Measurements from ENCODE around the gene LTB4R.
"Not testable (repeated sequence)": the region's sequence is repeated elsewhere in the genome, so short reads cannot be mapped to it uniquely, and the experiment has no call there.

Gene LTB4R

GRCh38 chr14:24323341-24323740 is 12.0 kb downstream of the LTB4R start:
- no peak for DNase-seq (ENCODE audit: low read depth)

DNA sequence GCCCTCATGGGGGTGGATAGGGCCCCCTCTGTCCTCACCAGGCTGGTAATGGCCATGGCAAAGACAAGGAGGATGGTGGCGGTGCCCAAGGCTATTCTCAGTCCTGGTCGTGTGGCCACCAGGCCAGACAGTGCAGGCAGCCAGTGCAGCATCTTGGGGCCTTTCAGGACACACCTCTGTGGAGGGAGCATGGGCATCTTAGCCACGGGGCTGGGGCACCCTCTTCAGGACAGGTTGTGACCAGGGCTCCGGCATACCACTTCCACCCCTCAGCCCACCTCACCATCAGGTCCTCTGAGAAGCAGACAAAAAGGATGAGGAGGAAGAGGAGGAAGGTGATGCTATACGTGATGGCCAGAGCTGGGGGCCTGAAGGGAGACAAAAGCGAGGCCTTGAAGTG is 12.7 kb downstream of the LTB4R start:
- no peak for DNase-seq (ENCODE audit: low read depth)

- no peak for DNase-seq (ENCODE audit: low read depth)
These were observed 13.8 kb downstream of the LTB4R start for GRCh38 chr14:24325041-24325530.

DNA sequence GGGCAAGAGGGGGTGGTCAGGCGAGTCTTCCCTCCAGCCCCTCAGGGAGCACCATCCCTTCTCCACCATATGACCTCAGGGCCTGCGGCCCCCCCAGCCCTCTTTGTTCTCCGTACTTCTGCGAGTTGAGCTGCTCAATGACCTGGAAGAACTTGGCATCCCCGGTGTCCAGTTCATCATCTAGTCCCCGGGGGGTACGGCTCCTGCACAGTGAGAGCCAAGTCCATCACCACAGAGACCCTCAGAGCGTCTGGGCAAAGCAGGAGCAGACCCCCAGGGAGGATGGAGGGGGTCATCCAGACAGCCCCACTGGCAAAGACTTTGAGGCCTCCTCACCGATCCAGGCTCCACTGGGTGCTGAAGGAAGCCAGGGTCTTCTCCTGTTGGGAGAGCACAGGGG is 14.7 kb downstream of the LTB4R start:
- DNase-seq (ENCODE audit: low read depth) = no peak

DNA sequence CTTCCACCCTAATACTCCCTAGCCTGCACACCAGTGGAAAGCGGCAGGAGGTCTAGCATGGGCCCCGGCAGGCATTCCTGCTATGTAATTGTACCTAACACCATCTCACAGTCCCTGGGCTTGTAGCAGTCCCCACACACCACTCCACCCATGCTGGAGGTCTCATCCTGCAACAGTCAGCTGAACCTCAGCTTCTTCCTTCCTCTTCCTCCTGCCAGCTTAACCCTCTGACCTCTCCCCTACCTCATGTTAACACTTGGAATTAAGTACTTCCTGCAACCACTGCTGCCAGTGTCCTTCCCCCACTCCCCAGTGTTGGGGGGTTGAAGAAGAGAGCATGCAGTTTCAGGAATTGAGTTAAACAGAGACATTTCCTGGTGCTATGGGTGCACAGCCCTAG is 16.0 kb downstream of the LTB4R start:
- DNase-seq (ENCODE audit: low read depth) = no peak

DNA sequence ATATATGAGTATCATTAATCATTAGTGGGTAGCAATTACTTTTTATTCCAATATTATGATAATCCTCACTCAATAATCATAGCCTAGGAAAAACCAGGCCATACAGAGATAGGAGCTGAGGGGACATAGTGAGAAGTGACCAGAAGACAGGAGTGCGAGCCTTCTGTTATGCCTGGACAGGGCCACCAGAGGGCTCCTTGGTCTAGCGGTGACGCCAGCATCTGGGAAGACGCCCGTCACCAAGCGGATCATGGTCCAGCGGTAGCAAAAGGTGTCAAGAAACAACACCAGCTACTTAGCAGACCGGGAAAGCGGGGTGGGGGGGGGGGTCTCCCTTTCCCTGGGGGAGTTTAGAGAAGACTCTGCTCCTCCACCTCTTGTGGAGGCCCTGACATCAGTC is 16.6 kb downstream of the LTB4R start:
- DNase-seq (ENCODE audit: low read depth) = not testable (repeated sequence)

- no peak for DNase-seq (ENCODE audit: low read depth)
These were observed 17.9 kb downstream of the LTB4R start for GRCh38 chr14:24329073-24329663.

GRCh38 chr14:24329736-24330135 is 18.4 kb downstream of the LTB4R start:
- no peak for DNase-seq (ENCODE audit: low read depth)

DNA sequence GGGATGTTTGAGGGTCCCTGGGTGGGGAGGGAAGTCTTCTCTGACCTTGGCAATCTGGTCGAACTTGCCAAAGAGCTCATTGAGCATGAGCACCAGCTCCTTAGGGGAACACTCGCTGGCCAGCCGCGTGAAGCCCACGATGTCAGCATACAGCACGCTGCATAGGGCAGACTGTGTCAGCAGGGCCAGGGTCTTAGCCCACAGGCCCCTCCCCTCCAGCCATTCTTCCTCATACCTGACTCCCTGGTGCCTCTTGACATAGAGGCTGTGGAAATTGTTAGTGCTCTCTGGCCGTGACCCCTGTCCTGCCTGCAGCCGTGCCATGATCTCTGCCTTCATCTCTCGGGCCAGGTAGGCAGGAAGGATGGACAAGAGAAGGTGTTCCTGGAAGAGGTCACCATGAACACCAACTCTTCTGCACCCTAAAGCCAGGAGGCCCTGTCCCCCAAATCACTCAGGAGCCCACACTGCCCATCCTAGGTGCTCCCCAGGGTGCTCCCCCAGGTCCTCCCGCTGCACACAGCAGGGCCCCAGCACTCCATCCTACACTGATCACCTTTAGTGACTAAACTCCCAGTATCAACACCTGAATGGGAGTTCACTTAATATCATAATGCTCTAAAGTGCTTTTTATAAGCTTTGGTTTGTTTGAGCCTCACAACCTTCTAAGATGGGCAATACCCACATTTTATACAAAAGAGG is 19.8 kb downstream of the LTB4R start:
- no peak for DNase-seq (ENCODE audit: low read depth)

GRCh38 chr14:24331731-24332267 is 20.5 kb downstream of the LTB4R start:
- DNase-seq (ENCODE audit: low read depth) = no peak

GRCh38 chr14:24332268-24332993 is 21.1 kb downstream of the LTB4R start:
- DNase-seq (ENCODE audit: low read depth) = no peak

DNA sequence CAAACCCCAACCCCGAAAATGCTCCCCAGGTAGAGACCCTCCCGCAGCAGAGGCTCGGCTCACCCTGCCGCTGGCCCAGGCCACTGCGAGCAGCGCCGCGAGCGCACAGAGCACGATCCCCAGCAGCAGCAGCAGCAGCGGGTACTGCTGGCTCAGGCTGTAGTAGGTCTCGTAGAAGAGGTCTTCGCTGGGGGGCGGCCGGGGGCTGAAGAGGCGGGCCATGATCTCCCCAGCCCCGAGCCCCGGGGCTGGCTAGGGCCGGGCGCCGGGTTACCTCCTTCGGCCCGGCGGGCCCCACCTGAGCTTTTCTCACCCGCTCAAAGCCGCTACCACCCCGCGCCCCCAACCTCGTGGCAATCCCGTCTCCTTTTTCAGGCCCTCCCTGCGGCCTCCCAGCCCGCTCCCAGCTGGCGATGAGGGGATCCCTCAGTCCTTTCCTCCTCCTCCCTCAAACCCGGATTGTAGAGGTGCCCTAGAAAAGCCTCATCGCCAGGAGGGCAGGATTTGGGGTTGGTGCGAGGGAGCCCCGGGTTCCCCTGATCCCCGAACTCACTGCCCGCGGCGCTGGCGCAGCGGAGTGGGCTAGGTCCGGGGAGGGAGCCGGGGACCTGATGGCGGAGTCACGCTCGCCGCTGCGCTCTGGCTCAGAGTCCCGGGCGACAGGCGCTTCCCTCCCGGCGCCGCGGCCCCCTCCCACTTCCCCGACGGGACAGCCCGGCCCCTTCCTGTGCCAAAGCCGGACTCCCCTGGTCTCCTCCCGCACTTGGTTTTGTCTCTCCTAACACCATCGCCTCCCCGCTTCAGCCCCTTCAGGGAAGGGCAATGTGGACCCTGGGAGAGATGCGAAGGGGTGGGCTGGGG is 23.4 kb downstream of the LTB4R start, which contains the start of gene ADCY4:
Gene ADCY4 (minus strand): TSS at position 641 of the 861 bp plus-strand sequence. CDS start 419 bp downstream, at position 222.
- no peak for DNase-seq (ENCODE audit: low read depth)

GRCh38 chr14:24335461-24336171 is 24.3 kb downstream of the LTB4R start:
- no peak for DNase-seq (ENCODE audit: low read depth)

DNA sequence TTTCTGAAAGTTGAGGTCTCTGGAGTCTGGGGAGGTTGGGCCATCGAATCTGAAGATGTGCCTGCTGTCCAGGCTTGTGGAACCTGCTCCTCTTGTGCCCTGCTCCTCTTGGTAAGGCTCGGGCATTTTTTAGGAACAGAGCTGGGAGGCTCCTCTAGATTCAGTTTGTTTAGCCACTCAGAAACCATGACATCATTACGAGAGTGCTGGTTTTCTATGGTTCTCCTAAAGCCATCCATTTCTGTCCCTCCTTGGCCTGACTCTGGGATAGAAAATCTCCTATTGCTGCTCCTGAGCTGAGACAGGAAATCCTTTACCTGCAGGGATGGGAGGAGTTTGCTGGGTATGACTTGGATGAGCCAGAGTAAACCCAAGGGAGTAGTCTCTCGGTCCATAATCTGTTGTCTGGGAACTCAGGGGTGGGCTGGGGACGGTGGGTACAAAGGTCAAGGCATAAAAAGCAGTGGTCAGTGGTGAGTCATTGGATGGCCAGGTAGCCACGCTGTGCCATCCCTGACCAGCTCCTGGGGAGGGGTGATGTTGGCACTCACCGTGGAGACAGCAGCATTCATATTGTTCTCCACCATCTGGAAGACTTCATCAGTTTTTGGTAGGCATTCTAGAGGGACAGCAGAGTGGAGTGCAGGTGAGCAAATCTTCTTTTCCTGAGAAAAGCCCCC is 26.0 kb downstream of the LTB4R start:
- no peak for DNase-seq (ENCODE audit: low read depth)

GRCh38 chr14:24337824-24338175 is 26.5 kb downstream of the LTB4R start:
- DNase-seq (ENCODE audit: low read depth) = no peak

DNA sequence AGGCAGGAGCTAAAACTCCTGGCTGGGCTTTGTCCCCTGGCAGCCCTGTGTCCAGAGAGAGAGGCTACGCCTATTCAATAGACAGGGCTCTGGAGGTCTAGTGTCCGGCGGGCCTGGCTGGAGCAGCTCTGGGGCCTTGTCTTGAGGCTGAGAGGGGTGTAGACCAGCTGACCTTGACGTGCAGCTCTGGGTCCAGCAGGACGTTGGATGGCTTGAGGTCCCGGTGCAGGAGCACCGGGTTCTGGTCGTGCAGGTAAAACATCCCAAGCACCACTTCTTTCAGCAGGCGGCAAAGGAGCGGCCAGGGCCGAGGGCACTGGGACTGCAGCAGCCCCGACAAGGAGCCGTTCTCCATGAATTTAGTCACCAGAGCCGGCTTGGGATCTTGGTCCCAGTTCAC is 27.5 kb downstream of the LTB4R start:
- DNase-seq (ENCODE audit: low read depth) = no peak

GRCh38 chr14:24339284-24340151 is 28.2 kb downstream of the LTB4R start, which contains the start of gene RIPK3:
TSS of gene RIPK3 (minus strand) at chr14:24339991. CDS start at chr14:24339826, 165 bp downstream.
- DNase-seq (ENCODE audit: low read depth) = no peak

GRCh38 chr14:24340606-24341005 is 29.3 kb downstream of the LTB4R start:
- DNase-seq (ENCODE audit: low read depth) = no peak

- DNase-seq (ENCODE audit: low read depth) = no peak
These were observed 31.6 kb downstream of the LTB4R start for GRCh38 chr14:24342889-24343288.

Measured in stimulated activated CD8-positive, alpha-beta memory T cell treated with anti-CD3 and anti-CD28 coated beads, Interleukin-15, amount 100 ng/mL, for 24 hours (primary cell).